Measurements from ENCODE around the gene TIMM22. TPM values are rescaled to one million over a fixed set of nuclear protein-coding genes. Genes with fewer than 3 reads are reported as not detected.

The TIMM22 gene
- total RNA-seq, 1 experiment from 2014 or later = 20.0 TPM

DNA sequence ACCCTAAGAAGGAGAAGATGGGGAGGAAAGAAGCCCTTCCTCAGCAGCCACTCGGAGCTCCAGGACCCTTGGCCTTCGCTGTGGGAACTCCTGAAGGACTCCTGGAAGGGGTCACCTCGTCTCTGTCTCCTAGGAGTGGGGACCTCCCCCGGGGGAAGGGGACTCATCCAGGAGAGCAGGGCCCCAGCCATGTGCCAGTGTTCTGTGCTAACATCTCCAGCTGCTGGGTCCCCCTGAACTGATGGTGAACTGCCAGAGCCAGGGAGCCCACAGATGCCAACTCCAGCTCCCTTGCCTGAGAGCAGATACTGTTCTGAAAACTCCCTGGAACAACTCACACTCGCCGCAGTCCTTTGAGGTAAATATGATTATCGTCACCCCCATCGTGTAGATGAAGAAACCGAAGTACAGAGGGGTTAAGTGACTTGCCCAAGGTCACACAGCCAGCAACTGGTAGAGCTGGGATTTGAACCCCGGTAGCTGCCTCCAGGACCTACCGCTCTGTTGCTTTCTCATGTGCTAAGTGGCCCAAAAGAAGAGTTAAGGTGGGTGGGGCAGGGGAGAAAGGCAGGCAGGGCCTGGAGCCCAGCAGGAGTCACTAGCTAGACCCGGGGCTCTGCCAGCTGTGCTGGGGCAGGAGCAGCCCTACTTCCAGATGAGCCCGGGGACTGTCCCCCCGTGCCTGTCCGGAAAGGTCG, 10.5 kb downstream of the TIMM22 start:
- TF ChIP-seq, protein P1, sequence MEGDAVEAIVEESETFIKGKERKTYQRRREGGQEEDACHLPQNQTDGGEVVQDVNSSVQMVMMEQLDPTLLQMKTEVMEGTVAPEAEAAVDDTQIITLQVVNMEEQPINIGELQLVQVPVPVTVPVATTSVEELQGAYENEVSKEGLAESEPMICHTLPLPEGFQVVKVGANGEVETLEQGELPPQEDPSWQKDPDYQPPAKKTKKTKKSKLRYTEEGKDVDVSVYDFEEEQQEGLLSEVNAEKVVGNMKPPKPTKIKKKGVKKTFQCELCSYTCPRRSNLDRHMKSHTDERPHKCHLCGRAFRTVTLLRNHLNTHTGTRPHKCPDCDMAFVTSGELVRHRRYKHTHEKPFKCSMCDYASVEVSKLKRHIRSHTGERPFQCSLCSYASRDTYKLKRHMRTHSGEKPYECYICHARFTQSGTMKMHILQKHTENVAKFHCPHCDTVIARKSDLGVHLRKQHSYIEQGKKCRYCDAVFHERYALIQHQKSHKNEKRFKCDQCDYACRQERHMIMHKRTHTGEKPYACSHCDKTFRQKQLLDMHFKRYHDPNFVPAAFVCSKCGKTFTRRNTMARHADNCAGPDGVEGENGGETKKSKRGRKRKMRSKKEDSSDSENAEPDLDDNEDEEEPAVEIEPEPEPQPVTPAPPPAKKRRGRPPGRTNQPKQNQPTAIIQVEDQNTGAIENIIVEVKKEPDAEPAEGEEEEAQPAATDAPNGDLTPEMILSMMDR (conservative IDR thresholded peaks at IDR 0.05; ENCODE audit: low read depth, low read length) = no peak
- no peak for TF ChIP-seq EZH2 (IDR thresholded peaks at IDR 0.05; ENCODE audit: borderline replicate concordance, low read depth, low read length, poor library complexity, severe bottlenecking)
- Histone ChIP-seq H3K36me3 (ENCODE audit: insufficient read depth, low read length, poor library complexity, severe bottlenecking) (peaks cover 10% of the 10 kb centered on the region), H3K27ac (ENCODE audit: low read depth, low read length, poor library complexity, severe bottlenecking) (no peak overlapping the region), H3K9me3 (ENCODE audit: low read depth, low read length, poor library complexity, severe bottlenecking) (no peaks in the 10 kb centered on the region), H3K27me3 (replicated peaks; ENCODE audit: insufficient read depth, low read depth, low read length, poor library complexity) (no peaks in the 10 kb centered on the region), H3K4me3 (ENCODE audit: low read depth, low read length, poor library complexity, severe bottlenecking) (no peak overlapping the region), H3K4me1 (ENCODE audit: insufficient read depth, low read length, poor library complexity, severe bottlenecking) (peaks cover 13% of the 10 kb centered on the region)
- intact Hi-C loops (cut with micrococcal nuclease; ENCODE audit: unreplicated experiment) = loop anchor here (10.0 kb wide), 1 partner anchor 47 kb away; no protein-coding TSS in a partner anchor
- no peak for DNase-seq (ENCODE audit: low spot score)
- BruUV-seq (replicated peaks) = no TSS peak
- CTCF ChIA-PET = no interaction called here
- POLR2A ChIA-PET (ENCODE audit: low non-redundant PET) = no interaction called here

DNA sequence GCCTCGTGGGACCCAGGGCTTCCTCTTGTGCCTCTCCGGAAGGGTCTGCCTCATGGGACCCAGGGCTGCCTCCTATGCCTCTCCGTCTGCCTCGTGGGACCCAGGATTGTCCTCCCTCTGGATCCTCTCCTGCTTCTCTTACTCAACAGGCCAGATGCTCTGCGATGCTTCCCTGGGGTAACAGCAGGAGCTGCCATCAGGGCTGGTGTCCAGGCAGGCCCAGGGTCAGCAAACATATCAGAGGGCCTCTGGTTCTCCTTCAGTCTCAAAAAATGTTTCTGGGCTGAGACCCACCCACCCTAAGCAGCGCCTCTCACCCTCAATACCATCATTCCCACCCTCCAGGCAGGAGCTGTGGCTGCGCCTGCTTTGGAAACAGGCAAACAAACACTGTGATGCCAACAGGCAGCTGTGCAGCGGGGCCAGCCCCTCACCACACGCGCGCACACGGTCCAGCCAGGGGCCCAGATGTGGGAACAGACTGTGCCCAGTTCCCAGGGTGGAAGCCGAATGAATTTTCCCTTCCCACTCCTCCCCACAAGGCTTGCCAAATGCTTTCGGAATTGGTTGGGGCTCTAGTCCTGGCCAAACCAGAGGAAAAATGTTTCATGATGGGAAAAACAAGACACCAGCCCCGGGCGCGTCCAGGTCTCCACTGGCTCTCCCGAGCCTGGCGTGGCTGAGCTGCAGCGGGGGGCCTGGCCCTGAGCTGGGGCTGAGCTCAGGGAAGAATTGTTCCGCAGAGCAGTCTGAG, 11.3 kb downstream of the TIMM22 start:
- BruUV-seq (replicated peaks) = no TSS peak
- Histone ChIP-seq H3K27ac (ENCODE audit: low read depth, low read length, poor library complexity, severe bottlenecking) (no peak overlapping the region), H3K9me3 (ENCODE audit: low read depth, low read length, poor library complexity, severe bottlenecking) (no peaks in the 10 kb centered on the region), H3K4me1 (ENCODE audit: insufficient read depth, low read length, poor library complexity, severe bottlenecking) (peaks cover 13% of the 10 kb centered on the region), H3K4me3 (ENCODE audit: low read depth, low read length, poor library complexity, severe bottlenecking) (no peak overlapping the region), H3K36me3 (ENCODE audit: insufficient read depth, low read length, poor library complexity, severe bottlenecking) (peaks cover 4% of the 10 kb centered on the region), H3K27me3 (replicated peaks; ENCODE audit: insufficient read depth, low read depth, low read length, poor library complexity) (no peaks in the 10 kb centered on the region)
- TF ChIP-seq, protein P1 (conservative IDR thresholded peaks at IDR 0.05; ENCODE audit: low read depth, low read length) = no peak
- no peak for TF ChIP-seq EZH2 (IDR thresholded peaks at IDR 0.05; ENCODE audit: borderline replicate concordance, low read depth, low read length, poor library complexity, severe bottlenecking)
- ChIA-PET CTCF (no interaction called here), POLR2A (ENCODE audit: low non-redundant PET) (no interaction called here)
- DNase-seq (ENCODE audit: low spot score) = no peak
- intact Hi-C loops (cut with micrococcal nuclease; ENCODE audit: unreplicated experiment) = loop anchor here (10.0 kb wide), 1 partner anchor 47 kb away; no protein-coding TSS in a partner anchor

DNA sequence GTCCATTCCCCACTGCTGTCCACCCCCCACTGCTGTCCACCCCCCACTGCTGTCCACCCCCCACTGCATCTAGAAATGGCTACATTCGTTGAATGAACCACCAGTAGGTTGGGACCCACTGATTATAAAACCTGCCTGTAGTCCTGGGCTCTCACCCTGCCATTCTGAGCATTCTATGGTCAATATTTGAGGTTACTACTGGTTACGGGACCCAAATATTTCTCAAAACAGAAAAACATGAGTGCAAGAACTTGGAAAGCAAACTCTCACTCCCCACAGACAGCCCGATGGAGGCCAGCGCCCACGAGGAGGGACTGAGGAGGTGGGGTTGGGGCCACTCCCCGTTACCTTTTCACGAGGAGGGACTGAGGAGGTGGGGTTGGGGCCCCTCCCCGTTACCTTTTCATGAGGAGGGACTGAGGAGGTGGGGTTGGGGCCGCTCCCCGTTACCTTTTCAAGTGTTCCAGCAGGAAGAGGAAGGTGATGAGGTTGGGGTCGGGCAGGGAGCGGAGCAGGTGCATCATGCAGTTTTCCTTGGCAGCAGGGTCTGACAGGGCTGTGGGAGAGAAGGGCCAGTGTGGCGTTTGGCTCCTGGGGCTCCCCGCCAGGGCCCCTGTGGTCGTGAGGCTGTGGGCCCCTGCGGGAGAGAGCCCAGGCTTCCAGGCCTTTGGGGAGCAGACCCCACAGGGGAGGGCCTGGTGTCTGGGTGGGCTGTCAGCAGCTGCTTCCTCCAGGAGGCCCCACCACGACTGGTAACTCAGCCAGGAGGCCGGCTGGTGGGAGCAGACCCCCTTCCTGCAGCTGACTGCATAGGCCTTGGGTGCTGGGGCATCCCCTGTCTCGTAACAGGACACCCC, 12.5 kb downstream of the TIMM22 start:
- TF ChIP-seq, protein P1 (conservative IDR thresholded peaks at IDR 0.05; ENCODE audit: low read depth, low read length) = no peak
- TF ChIP-seq EZH2 (IDR thresholded peaks at IDR 0.05; ENCODE audit: borderline replicate concordance, low read depth, low read length, poor library complexity, severe bottlenecking) = no peak
- Histone ChIP-seq H3K4me1 (ENCODE audit: insufficient read depth, low read length, poor library complexity, severe bottlenecking) (peaks cover 13% of the 10 kb centered on the region), H3K4me3 (ENCODE audit: low read depth, low read length, poor library complexity, severe bottlenecking) (no peak overlapping the region), H3K36me3 (ENCODE audit: insufficient read depth, low read length, poor library complexity, severe bottlenecking) (peaks cover 4% of the 10 kb centered on the region), H3K27ac (ENCODE audit: low read depth, low read length, poor library complexity, severe bottlenecking) (no peak overlapping the region), H3K9me3 (ENCODE audit: low read depth, low read length, poor library complexity, severe bottlenecking) (no peaks in the 10 kb centered on the region), H3K27me3 (replicated peaks; ENCODE audit: insufficient read depth, low read depth, low read length, poor library complexity) (no peaks in the 10 kb centered on the region)
- no peak for DNase-seq (ENCODE audit: low spot score)
- POLR2A ChIA-PET (ENCODE audit: low non-redundant PET) = no interaction called here
- BruUV-seq (replicated peaks) = no TSS peak
- CTCF ChIA-PET = no interaction called here
- intact Hi-C loops (cut with micrococcal nuclease; ENCODE audit: unreplicated experiment) = loop anchor here (10.0 kb wide), 1 partner anchor 45 kb away; no protein-coding TSS in a partner anchor

Data from A673 (cell line).